Keratinocyte (primary cell): ENCODE data around the gene DESI1.

Source experiments
- EZH2 ChIP-seq: IDR thresholded peaks from one replicate; pipeline ENCODE4 v1.6.1; 2012; ENCODE audit warnings: inconsistent platforms, mild to moderate bottlenecking, low read length, moderate library complexity
- TF ChIP-seq, protein P1 (sequence below), 3 experiments: IDR thresholded peaks in 1 of 3; conservative IDR thresholded peaks in 1 of 3; optimal IDR thresholded peaks in 1 of 3; 2 replicates in 2 of 3; 3 replicates in 1 of 3; pipeline versions ENCODE3 to v1.5.1; 2011; ENCODE audit warnings: low read length in 3 of 3, mild to moderate bottlenecking in 3 of 3, moderate library complexity in 2 of 3, control low read depth in 1 of 3, inconsistent platforms in 1 of 3; ENCODE audit not compliant: insufficient read depth in 2 of 3; ENCODE audit errors: extremely low read depth in 1 of 3

DNA sequence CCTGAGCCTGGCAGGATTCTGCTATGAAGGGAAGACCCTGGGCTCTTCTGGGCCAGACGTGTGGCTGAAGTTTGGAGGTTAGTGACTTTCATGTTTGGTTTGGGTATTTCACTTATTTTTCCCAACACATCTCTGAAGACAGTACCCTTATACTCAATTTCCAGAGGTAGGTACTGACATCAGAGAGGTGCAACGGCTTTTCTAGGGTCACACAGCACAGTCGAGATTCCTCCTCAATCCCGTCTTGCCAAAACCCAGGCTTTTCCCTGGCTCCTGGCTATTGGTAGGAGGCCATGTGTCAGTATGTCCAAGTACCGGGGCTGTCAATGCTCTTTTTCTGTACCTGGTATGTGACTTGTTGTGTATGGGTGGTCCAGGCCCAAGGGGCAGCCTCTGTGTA, 25.1 kb downstream of the DESI1 start:
- TF ChIP-seq, protein P1, sequence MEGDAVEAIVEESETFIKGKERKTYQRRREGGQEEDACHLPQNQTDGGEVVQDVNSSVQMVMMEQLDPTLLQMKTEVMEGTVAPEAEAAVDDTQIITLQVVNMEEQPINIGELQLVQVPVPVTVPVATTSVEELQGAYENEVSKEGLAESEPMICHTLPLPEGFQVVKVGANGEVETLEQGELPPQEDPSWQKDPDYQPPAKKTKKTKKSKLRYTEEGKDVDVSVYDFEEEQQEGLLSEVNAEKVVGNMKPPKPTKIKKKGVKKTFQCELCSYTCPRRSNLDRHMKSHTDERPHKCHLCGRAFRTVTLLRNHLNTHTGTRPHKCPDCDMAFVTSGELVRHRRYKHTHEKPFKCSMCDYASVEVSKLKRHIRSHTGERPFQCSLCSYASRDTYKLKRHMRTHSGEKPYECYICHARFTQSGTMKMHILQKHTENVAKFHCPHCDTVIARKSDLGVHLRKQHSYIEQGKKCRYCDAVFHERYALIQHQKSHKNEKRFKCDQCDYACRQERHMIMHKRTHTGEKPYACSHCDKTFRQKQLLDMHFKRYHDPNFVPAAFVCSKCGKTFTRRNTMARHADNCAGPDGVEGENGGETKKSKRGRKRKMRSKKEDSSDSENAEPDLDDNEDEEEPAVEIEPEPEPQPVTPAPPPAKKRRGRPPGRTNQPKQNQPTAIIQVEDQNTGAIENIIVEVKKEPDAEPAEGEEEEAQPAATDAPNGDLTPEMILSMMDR (optimal IDR thresholded peaks at IDR 0.05 in 1 of 3, IDR thresholded peaks at IDR 0.05 in 1 of 3, conservative IDR thresholded peaks at IDR 0.05 in 1 of 3; ENCODE audit: extremely low read depth in 1 of 3, insufficient read depth in 2 of 3, low read length in 3 of 3) = no peak
- no peak for TF ChIP-seq EZH2
